Liver (tissue), 9 donors: ENCODE results near the gene TRIM46. TPM values are rescaled to one million over a fixed set of nuclear protein-coding genes. Genes with fewer than 3 reads are reported as not detected.

Experiments
- DNase-seq: peaks from one replicate; pipeline ENCODE4 v3.0.0-alpha.2; 2017; ENCODE audit warnings: low spot score
- H3K27ac ChIP-seq, 2 donors: one replicate each; pipeline ENCODE4 v1.7.0; 2013; ENCODE audit warnings: inconsistent platforms in 2 of 2, low read length in 2 of 2, control low read depth in 1 of 2, low read depth in 1 of 2, mild to moderate bottlenecking in 1 of 2
- H3K27me3 ChIP-seq, 4 donors: one replicate each; pipeline versions ENCODE4 v1.6.1 to v1.7.0; 2013; ENCODE audit warnings: low read length in 3 of 4, inconsistent platforms in 1 of 4, mild to moderate bottlenecking in 1 of 4, moderate library complexity in 1 of 4; ENCODE audit not compliant: control insufficient read depth in 4 of 4, insufficient read depth in 4 of 4
- H3K36me3 ChIP-seq, 4 donors: one replicate each; pipeline versions ENCODE4 v1.6.1 to v1.7.0; 2013; ENCODE audit warnings: low read length in 3 of 4, mild to moderate bottlenecking in 3 of 4, low read depth in 1 of 4, moderate library complexity in 1 of 4; ENCODE audit not compliant: control insufficient read depth in 4 of 4, insufficient read depth in 3 of 4
- H3K4me1 ChIP-seq, 4 donors: one replicate each; pipeline versions ENCODE4 v1.6.1 to v1.7.0; 2013; ENCODE audit warnings: low read length in 3 of 4, mild to moderate bottlenecking in 3 of 4, moderate library complexity in 1 of 4; ENCODE audit not compliant: control insufficient read depth in 4 of 4, insufficient read depth in 4 of 4
- H3K4me3 ChIP-seq, 3 donors: one replicate each; pipeline versions ENCODE4 v1.6.1 to v1.7.0; 2013; ENCODE audit warnings: low read length in 3 of 3, control low read depth in 1 of 3, low read depth in 1 of 3, mild to moderate bottlenecking in 1 of 3
- H3K9ac ChIP-seq, 2 donors: one replicate each; pipeline ENCODE4 v1.7.0; 2013; ENCODE audit warnings: low read length in 2 of 2, mild to moderate bottlenecking in 2 of 2, moderate library complexity in 2 of 2, control low read depth in 1 of 2, low read depth in 1 of 2
- H3K9me3 ChIP-seq, 4 donors: one replicate each; pipeline versions ENCODE4 v1.6.1 to v1.7.0; 2013; ENCODE audit warnings: low read length in 3 of 4; ENCODE audit not compliant: control insufficient read depth in 4 of 4
- CTCF ChIP-seq: fragments of 150-350 bp; IDR thresholded peaks from 2 replicates; pipeline ENCODE4 v1.5.1; 2017; ENCODE audit warnings: improper control_type of control experiment, low read depth, low read length; ENCODE audit not compliant: missing input control
- EGR1 ChIP-seq, 2 donors: IDR thresholded peaks; 2 replicates each; pipeline ENCODE4 v1.6.1; 2016 to 2018; ENCODE audit warnings: antibody characterized with exemption in 2 of 2, low read depth in 2 of 2
- FOXA1 ChIP-seq: IDR thresholded peaks from 2 replicates; pipeline ENCODE4 v1.6.1; 2016; ENCODE audit warnings: antibody characterized with exemption
- FOXA2 ChIP-seq: IDR thresholded peaks from 2 replicates; pipeline ENCODE4 v1.6.1; 2016; ENCODE audit warnings: antibody characterized with exemption
- HNF4A ChIP-seq, 2 donors: conservative IDR thresholded peaks; 2 replicates each; pipeline ENCODE4 v1.6.1; 2016; ENCODE audit warnings: antibody characterized with exemption in 2 of 2, mild to moderate bottlenecking in 2 of 2
- HNF4G ChIP-seq: IDR thresholded peaks from 2 replicates; pipeline ENCODE4 v1.6.1; 2016; ENCODE audit warnings: antibody characterized with exemption
- JUND ChIP-seq, 2 donors: IDR thresholded peaks; 2 replicates each; pipeline ENCODE4 v1.6.1; 2016; ENCODE audit warnings: antibody characterized with exemption in 2 of 2
- NR2F2 ChIP-seq: IDR thresholded peaks from 2 replicates; pipeline ENCODE4 v1.6.1; 2016; ENCODE audit warnings: antibody characterized with exemption
- RAD21 ChIP-seq, 2 donors: IDR thresholded peaks; 2 replicates each; pipeline ENCODE4 v1.6.1; 2016; ENCODE audit warnings: antibody characterized with exemption in 2 of 2, mild to moderate bottlenecking in 2 of 2
- REST ChIP-seq: IDR thresholded peaks from 2 replicates; pipeline ENCODE4 v1.6.1; 2016; ENCODE audit warnings: antibody characterized with exemption, mild to moderate bottlenecking
- RXRA ChIP-seq, 2 donors: IDR thresholded peaks; 2 replicates each; pipeline ENCODE4 v1.6.1; 2017 to 2018; ENCODE audit warnings: antibody characterized with exemption in 2 of 2, mild to moderate bottlenecking in 1 of 2
- SP1 ChIP-seq: IDR thresholded peaks from 2 replicates; pipeline ENCODE4 v1.6.1; 2018; ENCODE audit warnings: antibody characterized with exemption, mild to moderate bottlenecking
- TAF1 ChIP-seq: conservative IDR thresholded peaks from 2 replicates; pipeline ENCODE4 v1.6.1; 2016; ENCODE audit warnings: antibody characterized with exemption, mild to moderate bottlenecking
- YY1 ChIP-seq: IDR thresholded peaks from 2 replicates; pipeline ENCODE4 v1.6.1; 2016; ENCODE audit warnings: antibody characterized with exemption, mild to moderate bottlenecking
- WGBS: extraction: QIAGEN DNeasy Blood & Tissue Kit; methylation state at CpG from one replicate; pipeline ENCODE4 v1.1.7; 2013; 5-methylcytosine and 5-hydroxymethylcytosine counted together
- polyA plus RNA-seq, 2 donors: library from polyadenylated mRNA; stranded (reverse) in 1 of 2; unstranded in 1 of 2; fragments of 200-250 nt in 1 of 2; fragments of >200 nt in 1 of 2; fragmentation: Nextera tagmentation in 1 of 2; extraction: Ambion mirVana in 1 of 2; gene quantifications; one replicate each; pipeline versions ENCODE4 v1.2.1 to v1.2.3, GENCODE V29; 2013 to 2015
- total RNA-seq, 2 donors: library from RNA; depleted of rRNA; stranded (reverse); fragments of >200 nt; gene quantifications; one replicate each; pipeline ENCODE4 v1.2.3, GENCODE V29; 2014
- TF ChIP-seq, protein P1 (sequence below): IDR thresholded peaks from 2 replicates; pipeline ENCODE4 v1.6.1; 2016; ENCODE audit warnings: antibody characterized with exemption
- TF ChIP-seq, protein P2 (sequence below): IDR thresholded peaks from 2 replicates; pipeline ENCODE4 v1.6.1; 2016; ENCODE audit warnings: antibody characterized with exemption
- TF ChIP-seq, protein P3 (sequence below): IDR thresholded peaks from 2 replicates; pipeline ENCODE4 v1.6.1; 2016; ENCODE audit warnings: antibody characterized with exemption
- donor health status: healthy.
- donor health status: healthy.
- donor health status: healthy.
- donor health status: healthy.
- donor health status: healthy.

TRIM46 gene
- total and polyA plus RNA-seq, 4 donors, result 0.07 to 0.17 (median 0.13) TPM

DNA sequence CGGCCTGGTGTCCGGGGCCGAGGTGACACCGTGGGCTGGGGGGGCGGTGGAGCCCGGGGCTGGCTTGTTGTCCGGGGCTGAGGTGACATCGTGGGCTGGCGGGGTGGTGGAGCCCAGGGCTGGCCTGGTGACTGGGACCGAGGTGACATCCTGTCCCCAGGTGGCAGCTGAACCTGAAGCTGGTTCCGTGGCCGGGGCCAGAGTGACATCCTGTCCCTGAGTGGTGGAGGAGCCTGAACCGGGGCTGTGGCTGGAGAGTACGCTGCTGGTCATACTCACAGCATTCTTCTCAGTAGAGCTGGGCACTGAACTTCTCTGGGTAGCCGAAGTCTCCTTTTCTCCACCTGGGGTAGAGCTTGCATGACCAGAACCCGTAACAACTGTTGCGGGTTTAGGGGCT lies 18.3 kb downstream of the TRIM46 start (continued):
- no peak for TF ChIP-seq CTCF
- TF ChIP-seq YY1, result no peak
- TF ChIP-seq SP1, result no peak
- TF ChIP-seq, protein P1, sequence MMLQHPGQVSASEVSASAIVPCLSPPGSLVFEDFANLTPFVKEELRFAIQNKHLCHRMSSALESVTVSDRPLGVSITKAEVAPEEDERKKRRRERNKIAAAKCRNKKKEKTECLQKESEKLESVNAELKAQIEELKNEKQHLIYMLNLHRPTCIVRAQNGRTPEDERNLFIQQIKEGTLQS, result no peak

DNA sequence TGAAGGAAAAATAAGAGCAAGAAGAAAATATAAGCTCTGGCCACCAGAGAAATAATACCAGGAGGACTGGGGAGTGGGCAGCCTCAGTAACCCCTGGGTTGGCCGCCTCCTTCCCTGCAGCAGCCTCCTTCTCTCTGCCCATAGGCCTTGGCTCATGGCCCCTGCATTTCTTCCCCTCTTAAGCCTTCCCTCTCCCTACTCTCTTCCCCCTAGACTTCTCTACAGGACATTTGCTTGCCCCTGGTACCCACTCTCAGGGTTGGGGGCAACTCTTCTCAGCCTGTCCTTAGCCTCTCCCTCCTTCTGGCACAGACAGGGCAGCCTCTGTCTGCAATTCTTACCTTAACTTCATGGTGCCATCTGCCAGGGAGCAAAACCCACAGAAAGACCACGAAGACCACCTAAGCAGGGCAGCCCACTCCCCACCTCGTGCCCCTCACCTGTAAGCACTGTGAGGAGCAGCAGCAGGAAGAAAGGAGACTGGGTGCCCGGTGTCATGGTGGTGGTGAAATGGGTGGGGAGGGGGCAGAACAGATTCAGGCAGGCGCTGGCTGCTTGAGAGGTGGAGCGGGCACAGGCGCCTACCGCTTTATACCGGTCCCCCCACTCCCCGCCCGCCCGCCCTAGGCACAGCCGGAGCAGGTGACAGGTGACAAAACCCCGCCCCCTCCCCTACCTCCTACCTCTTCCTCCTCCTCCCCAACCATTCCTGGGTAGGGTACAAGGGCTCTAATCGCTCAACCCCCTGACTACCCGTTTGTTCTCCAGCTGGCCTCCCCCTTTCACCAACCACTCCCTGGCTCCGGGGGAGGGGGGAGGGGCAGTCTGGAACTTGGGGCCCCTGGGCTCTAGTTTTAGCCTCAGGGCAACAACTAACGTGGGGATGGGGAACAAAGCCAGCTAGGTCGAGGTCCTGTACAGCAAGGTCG lies 19.0 kb downstream of the TRIM46 start:
- H3K27me3 ChIP-seq, result peaks cover 0 to 4% (median 0%) of the 10 kb centered on the region in 4 donors
- TF ChIP-seq HNF4A (conservative IDR thresholded peaks at IDR 0.05) (no peak), YY1 (no peak), RXRA (IDR thresholded peaks at IDR 0.05) (no peak), CTCF (no peak), HNF4G (no peak), JUND (IDR thresholded peaks at IDR 0.05) (no peak), SP1 (no peak), FOXA1 (no peak), RAD21 (IDR thresholded peaks at IDR 0.05) (no peak), NR2F2 (no peak), REST (no peak), TAF1 (no peak), FOXA2 (no peak), EGR1 (IDR thresholded peaks at IDR 0.05; ENCODE audit: low read depth in 2 of 2) (no peak)
- TF ChIP-seq, protein P2, sequence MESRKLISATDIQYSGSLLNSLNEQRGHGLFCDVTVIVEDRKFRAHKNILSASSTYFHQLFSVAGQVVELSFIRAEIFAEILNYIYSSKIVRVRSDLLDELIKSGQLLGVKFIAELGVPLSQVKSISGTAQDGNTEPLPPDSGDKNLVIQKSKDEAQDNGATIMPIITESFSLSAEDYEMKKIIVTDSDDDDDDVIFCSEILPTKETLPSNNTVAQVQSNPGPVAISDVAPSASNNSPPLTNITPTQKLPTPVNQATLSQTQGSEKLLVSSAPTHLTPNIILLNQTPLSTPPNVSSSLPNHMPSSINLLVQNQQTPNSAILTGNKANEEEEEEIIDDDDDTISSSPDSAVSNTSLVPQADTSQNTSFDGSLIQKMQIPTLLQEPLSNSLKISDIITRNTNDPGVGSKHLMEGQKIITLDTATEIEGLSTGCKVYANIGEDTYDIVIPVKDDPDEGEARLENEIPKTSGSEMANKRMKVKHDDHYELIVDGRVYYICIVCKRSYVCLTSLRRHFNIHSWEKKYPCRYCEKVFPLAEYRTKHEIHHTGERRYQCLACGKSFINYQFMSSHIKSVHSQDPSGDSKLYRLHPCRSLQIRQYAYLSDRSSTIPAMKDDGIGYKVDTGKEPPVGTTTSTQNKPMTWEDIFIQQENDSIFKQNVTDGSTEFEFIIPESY, result no peak
- TF ChIP-seq, protein P3, sequence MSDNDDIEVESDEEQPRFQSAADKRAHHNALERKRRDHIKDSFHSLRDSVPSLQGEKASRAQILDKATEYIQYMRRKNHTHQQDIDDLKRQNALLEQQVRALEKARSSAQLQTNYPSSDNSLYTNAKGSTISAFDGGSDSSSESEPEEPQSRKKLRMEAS, result no peak
- TF ChIP-seq, protein P1, result no peak
- DNase-seq, result no peak
- H3K36me3 ChIP-seq, result peaks cover 0 to 5% (median 0%) of the 10 kb centered on the region in 4 donors
- peak overlapping the region in 2 of 3 donors; percentile 32 to 54 for H3K4me3 ChIP-seq
- peaks cover 11 to 22% (median 14%) of the 10 kb centered on the region in 4 donors for H3K4me1 ChIP-seq
- H3K9ac ChIP-seq, result no peak overlapping the region
- no peak overlapping the region for H3K27ac ChIP-seq
- 37% methylated on average over 20 of the region's 20 CpGs for WGBS
- H3K9me3 ChIP-seq, result no peaks in the 10 kb centered on the region
